ENCODE results near the gene SPATS2L.

Gene SPATS2L

DNA sequence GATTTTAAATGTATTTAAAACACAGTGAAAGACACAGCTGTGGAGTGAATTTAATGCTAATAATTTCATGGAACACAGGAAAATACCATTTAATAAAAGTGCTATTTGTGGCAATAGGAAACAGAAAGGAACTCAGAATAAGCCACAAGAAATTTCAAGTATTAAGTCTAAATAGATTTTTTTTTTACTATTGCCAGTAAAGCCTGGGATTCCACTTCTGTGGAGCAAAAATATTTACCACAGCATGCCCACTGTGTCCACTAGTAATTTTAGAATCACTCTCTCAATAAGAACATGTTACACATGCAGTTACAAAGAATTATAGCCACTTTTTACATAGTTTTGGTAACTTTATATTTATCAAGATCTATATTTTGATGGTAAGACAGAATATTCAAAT is 186.2 kb downstream of the SPATS2L start:
- FAIRE-seq (no peak), DNase-seq (ENCODE audit: low spot score) (no peak)

DNA sequence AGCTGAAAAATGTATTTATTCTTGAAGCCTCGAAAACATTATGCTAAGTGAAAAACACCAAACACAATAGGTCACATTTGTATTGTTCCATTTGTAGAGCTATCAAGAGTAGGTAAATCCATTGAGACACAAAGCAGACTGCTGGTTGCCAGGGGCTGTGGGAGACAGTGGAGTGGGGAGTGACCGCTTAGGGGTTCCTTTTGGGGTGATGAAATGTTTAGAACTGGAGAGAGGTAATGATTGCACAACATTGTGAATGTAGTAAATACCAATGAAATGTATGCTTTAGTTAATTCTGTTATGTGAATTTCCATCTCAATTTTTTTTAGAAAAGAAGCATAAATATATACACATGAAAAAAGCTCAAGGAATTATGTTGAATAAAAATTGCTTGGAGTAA is 187.6 kb downstream of the SPATS2L start:
- DNase-seq (ENCODE audit: low spot score) (no peak), FAIRE-seq (no peak)

DNA sequence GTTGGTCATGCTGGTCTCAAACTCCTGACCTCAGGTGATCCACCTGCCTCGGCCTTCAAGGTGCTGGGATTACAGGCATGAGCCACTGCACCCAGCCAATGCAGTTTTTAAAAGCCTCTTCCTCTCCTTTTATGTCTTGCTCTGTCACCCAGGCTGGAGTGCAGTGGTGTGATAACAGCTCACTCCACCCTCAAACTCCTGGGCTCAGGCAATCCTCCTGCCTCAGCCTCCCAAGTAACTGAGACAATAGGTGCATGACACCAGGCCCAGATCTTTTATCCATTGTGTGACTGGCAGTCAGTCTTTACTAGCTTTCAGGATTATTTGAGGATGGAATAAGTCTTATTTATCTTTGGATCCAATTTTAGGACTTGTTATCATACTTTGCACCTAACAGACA is 190.2 kb downstream of the SPATS2L start:
- no peak for DNase-seq (ENCODE audit: low spot score)

DNA sequence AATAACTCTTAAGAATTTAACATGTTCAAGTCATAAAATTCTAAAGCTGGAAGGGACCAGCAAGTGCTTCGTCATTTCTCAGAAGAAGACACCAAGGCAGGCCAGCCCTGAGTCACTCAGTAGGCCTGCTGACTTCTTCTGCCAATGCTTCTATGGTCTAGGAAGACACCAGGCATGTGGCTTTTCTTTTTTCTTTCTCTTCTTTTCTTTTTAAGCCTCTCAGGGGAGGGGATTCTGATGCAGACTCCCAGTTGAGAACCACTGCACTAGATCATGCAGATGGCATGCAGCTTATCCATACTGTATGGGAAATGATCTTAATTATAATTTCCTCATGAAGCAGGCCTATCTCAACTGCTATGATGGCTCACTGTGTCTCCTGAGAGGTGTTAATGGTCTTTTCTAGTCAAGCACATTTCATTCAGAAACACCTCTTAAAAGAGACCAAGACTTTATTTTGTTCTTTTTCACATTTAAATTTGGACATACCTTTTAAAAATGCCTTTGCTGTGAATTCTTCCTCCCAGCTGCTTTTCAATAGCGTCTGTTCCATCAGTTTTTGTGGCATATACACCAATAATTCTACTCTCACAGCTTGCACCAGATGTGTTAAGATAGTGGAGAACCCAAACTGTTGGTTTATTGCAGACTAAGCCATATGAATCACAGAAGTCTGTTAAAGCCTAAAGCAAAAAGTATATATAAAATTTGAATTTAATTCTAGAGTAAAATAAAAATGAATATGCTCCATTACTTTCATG is 192.1 kb downstream of the SPATS2L start:
- DNase-seq (ENCODE audit: low spot score), result no peak
- no peak for FAIRE-seq

More for the DNA sequence above, 190.2 kb downstream of the SPATS2L start:
- FAIRE-seq, result no peak

DNA sequence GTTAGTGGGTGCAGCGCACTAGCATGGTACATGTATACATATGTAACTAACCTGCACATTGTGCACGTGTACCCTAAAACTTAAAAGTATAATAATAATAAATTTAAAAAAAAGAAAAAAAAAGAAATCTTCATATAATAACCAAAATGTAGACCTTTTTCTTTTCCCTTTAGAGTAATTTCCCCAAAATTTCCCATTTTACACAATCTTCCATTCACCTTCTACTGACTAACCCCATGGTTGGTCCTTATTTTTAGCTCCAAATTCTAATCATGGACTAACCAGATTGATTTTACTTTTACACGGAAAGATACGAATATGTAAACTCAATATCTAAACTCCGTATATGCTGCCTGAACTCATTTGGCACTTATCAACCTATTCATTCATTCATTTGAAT is 195.7 kb downstream of the SPATS2L start:
- no peak for FAIRE-seq
- DNase-seq (ENCODE audit: low spot score), result no peak

DNA sequence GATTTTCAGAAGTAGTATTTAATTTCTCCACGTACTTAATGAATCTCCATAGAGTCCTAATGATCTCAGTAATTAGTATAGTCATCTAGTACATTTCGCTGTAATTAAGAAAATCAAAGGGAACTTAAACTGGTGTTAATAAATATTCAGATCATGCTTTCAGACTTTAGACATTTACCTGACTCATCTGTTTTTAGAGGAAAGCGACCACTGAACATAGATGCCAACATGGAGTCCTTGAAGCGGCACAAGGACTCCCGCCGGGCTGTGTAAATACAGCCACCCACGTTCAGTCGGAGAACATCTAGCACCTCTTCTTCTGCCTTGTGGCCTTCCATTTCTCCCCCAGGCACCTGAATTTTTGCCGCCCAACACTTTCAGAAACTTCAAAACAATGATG is 200.2 kb downstream of the SPATS2L start:
- no peak for DNase-seq (ENCODE audit: low spot score)
- no peak for FAIRE-seq

DNA sequence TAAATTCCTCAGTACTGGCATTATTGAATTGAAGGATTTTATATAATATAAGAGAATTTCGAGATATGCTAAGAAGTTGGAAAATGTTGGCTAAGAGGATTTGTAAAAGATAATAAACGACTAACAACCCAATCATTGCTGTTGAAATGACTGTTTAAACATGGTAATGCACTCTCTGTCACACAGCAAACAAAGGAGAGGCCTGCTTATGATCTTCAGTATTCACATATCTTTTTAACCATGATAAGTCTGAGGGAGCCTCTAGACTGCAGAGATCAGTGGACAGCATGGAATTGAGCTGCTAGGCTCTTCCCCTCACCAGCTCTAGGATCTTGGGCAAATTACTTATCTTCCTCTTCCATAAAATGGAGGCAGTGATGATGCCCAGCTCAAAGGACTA is 200.7 kb downstream of the SPATS2L start:
- FAIRE-seq, result no peak
- DNase-seq (ENCODE audit: low spot score), result no peak

DNA sequence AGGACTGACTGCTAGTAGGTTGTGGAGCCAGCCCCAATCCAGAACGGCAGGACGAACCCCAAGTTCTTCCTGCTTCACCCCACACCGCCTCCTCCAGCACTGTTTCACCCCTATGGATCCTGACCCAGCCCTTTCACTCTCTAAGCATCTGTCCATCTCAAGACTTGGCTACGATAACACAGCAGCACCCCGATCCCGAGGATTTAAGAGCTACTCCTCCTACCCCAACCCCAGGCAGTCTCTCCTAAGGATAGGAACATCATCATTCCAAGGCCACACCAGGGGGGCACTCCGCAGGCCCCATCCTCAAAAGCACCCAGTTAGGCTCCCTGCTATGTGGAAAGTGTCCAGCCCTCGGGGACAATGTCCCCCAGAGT is 202.7 kb downstream of the SPATS2L start:
- FAIRE-seq (no peak), DNase-seq (ENCODE audit: low spot score) (no peak)

DNA sequence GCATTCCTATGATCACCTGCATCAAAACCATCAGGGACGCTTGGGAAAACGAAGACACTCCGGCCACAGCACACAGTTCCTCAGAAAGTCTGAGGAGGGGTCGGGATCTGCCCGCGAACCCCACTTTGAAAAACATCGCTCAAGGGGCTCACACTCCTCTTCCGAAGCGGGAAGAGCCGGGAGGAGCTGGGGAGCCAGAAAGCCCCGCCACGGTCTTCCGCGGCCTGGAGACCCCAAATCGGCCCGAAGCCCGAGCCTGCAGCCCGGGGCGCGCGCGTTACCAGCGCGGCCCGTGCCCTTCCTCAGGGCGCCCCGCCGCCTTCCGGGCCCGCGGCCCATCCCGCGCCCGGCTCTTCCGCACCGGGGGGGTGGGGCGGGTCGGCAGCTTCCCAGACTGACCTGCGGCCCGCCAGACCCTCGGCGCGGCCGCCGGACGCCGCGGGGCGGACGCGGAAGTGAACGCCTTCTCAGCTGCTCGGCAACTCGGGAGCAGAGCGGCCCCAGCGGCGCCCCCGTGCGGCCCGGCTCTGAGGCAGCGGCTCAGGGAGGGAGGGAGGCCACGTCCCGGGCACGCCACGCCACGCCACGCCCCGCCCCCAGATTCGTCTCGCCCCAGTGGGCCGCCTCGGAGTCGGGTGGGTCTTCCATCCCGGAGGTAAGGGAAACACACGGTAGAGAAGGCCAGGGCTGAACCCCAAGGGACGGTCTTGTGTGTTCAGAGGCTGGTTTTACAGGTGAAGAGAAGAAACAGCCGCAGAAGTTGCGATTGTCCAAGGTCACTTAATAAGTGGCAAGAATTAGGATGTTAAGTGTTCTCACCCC is 203.3 kb downstream of the SPATS2L start, which contains the start of gene KCTD18:
Gene KCTD18 (minus strand): TSS at position 457 of the 822 bp plus-strand sequence. CDS start 3,052 bp downstream, outside the sequence.
- peak; percentile 82 for DNase-seq (ENCODE audit: low spot score)
- no peak for FAIRE-seq

DNA sequence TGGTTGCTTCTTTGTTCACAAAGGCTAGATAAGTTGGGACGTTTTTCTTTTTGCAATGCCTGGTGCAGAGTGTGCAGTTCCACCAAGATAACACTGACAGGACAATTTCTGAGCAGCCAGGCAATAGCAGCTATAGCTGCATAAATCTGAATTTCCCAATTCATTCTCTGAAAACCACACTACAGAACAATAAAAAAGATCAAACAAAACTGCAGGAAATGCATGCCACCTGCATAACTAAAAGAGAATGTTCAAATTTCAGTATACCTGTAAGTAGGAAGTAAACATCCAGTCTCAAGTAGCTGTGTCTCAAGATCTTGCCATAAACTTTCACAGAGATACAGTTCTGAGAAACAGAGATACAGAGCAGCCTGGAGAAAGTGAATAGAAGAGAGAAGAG is 208.7 kb downstream of the SPATS2L start:
- no peak for DNase-seq (ENCODE audit: low spot score)
- FAIRE-seq, result no peak

DNA sequence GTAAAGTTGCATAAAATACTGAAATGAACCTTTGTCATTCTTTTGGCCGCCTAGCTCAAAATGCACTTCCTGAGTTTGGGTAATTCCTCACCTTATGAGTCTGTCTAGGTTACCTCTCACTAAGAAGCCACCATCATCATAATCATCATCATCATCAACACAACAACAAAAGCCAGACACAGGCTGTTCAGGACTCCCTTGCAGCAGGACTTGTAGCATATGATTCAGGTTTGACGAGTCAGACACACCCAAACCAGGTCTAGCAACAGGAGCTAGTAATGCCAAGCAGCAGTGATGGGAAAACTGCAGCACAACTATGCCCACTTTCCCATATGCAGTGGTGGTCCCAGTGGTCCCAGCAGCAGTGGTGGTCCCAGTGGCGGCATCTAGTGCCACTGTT is 216.7 kb downstream of the SPATS2L start:
- FAIRE-seq (no peak), DNase-seq (ENCODE audit: low spot score) (no peak)

DNA sequence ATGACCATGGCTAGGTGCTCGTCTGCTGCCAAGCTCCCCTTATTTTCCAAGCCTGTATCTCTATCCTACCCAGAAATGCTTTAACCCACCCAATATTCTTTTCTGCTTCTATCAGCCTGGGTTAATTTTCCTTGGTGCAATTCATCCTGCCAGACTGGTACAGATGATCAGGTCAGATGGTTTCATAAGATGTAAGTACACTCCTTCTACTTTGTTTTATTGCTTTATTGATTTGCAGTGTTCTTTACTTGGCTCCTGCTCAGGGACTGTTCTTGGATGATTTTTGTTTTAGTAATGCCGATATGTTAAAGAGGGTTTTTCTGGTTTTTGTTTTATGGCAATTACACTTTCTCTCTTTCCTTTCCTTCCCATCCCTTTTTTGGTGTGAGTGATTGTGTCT is 217.1 kb downstream of the SPATS2L start:
- FAIRE-seq, result no peak
- DNase-seq (ENCODE audit: low spot score), result no peak

DNA sequence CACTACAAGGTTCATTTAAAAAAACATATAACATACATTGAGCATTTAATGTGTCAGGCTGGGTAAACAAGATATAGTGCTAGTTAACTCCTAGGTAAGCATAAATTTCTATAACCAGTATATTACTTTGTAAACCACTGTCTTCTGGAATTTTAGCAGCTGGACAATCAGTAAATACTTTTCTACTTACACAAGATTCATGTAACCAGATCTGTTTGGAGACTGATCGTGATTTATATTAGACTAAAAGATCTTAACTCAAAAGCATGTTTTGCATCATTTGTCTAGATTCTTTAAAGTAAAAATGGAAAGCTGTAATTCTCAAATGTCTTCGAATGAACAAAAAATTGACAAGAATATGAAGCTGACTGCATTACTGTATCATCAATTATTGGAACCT is 218.6 kb downstream of the SPATS2L start:
- DNase-seq (ENCODE audit: low spot score) (no peak), FAIRE-seq (no peak)

DNA sequence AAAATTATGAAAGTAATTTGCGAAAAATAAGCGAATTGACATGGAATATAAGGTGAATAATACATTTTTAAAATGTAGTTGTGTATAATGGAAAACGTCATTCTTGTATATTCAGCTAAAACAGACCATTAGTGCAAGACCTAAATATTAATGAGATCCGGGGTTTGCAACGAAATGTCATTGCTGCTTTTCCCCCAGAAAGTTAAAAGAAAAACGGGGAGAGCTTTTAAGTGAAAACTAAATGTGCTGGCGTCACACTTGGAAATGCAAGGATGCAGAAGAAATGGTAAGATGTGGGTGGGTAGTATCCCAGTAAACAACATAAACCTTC is 219.0 kb downstream of the SPATS2L start:
- no peak for FAIRE-seq
- no peak for DNase-seq (ENCODE audit: low spot score)

DNA sequence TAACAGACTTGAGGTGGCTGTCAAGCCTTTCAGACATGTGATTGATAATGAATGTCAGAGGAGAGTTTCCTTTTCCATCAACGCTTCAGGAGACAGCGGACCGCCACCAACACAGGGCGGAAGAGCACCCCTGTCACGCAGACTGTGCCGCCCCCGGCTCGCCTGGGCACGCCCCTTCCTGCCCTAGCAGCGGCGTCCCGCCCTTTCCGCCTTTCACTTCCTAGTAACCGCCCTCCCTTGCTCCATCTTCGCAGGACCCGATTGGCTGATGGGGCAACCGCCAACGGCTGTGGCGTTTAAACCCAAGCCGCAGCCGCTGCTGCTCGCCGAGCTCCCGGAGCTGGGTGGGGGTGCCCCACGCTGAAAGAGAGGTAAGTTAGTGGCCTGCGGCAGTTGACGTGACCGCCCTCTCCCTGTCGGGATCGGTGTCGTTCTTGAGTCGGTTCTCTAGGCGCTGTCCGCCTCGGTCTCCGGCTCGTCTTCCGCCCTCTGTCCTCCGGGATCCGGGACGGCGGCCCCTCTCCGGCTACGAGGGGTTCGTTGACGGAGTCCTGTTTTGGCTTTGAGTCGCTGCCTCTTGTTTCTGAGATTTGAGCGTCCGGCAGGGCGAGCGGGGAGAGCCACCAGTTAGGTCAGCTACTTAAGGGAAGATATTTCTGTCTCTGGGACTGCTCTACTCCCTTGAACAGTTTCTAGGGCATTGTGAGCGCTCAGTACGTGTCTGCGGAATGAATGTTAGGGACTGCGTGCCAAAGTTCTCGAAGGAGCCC is 219.6 kb downstream of the SPATS2L start, which contains the start of gene SGO2:
Gene SGO2 (plus strand): TSS at position 326 of the 770 bp plus-strand sequence. CDS start 6,769 bp downstream, outside the sequence.
- DNase-seq (ENCODE audit: low spot score), result peak; percentile 88
- peak; percentile 91 for FAIRE-seq

DNA sequence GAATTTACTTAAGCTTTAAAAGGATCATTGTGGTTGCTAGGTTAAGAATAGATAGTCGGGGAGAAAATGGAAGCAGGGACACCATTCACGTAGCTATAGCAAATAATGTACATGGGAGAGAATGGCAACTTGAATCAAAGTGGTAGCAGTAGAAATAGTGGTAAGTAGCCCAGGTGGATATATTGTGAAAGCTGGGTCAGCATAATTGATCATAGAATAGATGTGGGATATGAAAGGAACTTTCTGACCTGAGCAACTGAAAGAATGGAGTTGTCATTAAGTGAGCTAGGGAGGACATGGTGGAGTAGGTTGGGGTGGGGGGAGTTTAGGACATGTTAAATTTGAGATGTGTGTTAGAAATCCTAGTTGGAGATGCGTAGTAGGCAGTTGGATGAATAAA is 221.7 kb downstream of the SPATS2L start:
- FAIRE-seq (no peak), DNase-seq (ENCODE audit: low spot score) (no peak)
